Liver (tissue), 9 donors: ENCODE results near the gene RELN. TPM values are rescaled to one million over a fixed set of nuclear protein-coding genes. Genes with fewer than 3 reads are reported as not detected.

Source experiments
- DNase-seq: peaks from one replicate; pipeline ENCODE4 v3.0.0-alpha.2; 2017; ENCODE audit warnings: low spot score
- H3K27ac ChIP-seq, 2 donors: one replicate each; pipeline ENCODE4 v1.7.0; 2013; ENCODE audit warnings: inconsistent platforms in 2 of 2, low read length in 2 of 2, control low read depth in 1 of 2, low read depth in 1 of 2, mild to moderate bottlenecking in 1 of 2
- H3K27me3 ChIP-seq, 4 donors: one replicate each; pipeline versions ENCODE4 v1.6.1 to v1.7.0; 2013; ENCODE audit warnings: low read length in 3 of 4, inconsistent platforms in 1 of 4, mild to moderate bottlenecking in 1 of 4, moderate library complexity in 1 of 4; ENCODE audit not compliant: control insufficient read depth in 4 of 4, insufficient read depth in 4 of 4
- H3K36me3 ChIP-seq, 4 donors: one replicate each; pipeline versions ENCODE4 v1.6.1 to v1.7.0; 2013; ENCODE audit warnings: low read length in 3 of 4, mild to moderate bottlenecking in 3 of 4, low read depth in 1 of 4, moderate library complexity in 1 of 4; ENCODE audit not compliant: control insufficient read depth in 4 of 4, insufficient read depth in 3 of 4
- H3K4me1 ChIP-seq, 4 donors: one replicate each; pipeline versions ENCODE4 v1.6.1 to v1.7.0; 2013; ENCODE audit warnings: low read length in 3 of 4, mild to moderate bottlenecking in 3 of 4, moderate library complexity in 1 of 4; ENCODE audit not compliant: control insufficient read depth in 4 of 4, insufficient read depth in 4 of 4
- H3K4me3 ChIP-seq, 3 donors: one replicate each; pipeline versions ENCODE4 v1.6.1 to v1.7.0; 2013; ENCODE audit warnings: low read length in 3 of 3, control low read depth in 1 of 3, low read depth in 1 of 3, mild to moderate bottlenecking in 1 of 3
- H3K9ac ChIP-seq, 2 donors: one replicate each; pipeline ENCODE4 v1.7.0; 2013; ENCODE audit warnings: low read length in 2 of 2, mild to moderate bottlenecking in 2 of 2, moderate library complexity in 2 of 2, control low read depth in 1 of 2, low read depth in 1 of 2
- H3K9me3 ChIP-seq, 4 donors: one replicate each; pipeline versions ENCODE4 v1.6.1 to v1.7.0; 2013; ENCODE audit warnings: low read length in 3 of 4; ENCODE audit not compliant: control insufficient read depth in 4 of 4
- ATF3 ChIP-seq: IDR thresholded peaks from 2 replicates; pipeline ENCODE4 v1.6.1; 2016; ENCODE audit warnings: antibody characterized with exemption
- FOXA2 ChIP-seq: IDR thresholded peaks from 2 replicates; pipeline ENCODE4 v1.6.1; 2016; ENCODE audit warnings: antibody characterized with exemption
- GABPA ChIP-seq, 2 donors: IDR thresholded peaks in 1 of 2; conservative IDR thresholded peaks in 1 of 2; 2 replicates each; pipeline ENCODE4 v1.6.1; 2016; ENCODE audit warnings: antibody characterized with exemption in 2 of 2, mild to moderate bottlenecking in 1 of 2, moderate library complexity in 1 of 2
- JUND ChIP-seq, 2 donors: IDR thresholded peaks; 2 replicates each; pipeline ENCODE4 v1.6.1; 2016; ENCODE audit warnings: antibody characterized with exemption in 2 of 2
- NR2F2 ChIP-seq: IDR thresholded peaks from 2 replicates; pipeline ENCODE4 v1.6.1; 2016; ENCODE audit warnings: antibody characterized with exemption
- RAD21 ChIP-seq, 2 donors: IDR thresholded peaks; 2 replicates each; pipeline ENCODE4 v1.6.1; 2016; ENCODE audit warnings: antibody characterized with exemption in 2 of 2, mild to moderate bottlenecking in 2 of 2
- REST ChIP-seq: IDR thresholded peaks from 2 replicates; pipeline ENCODE4 v1.6.1; 2016; ENCODE audit warnings: antibody characterized with exemption, mild to moderate bottlenecking
- RXRA ChIP-seq, 2 donors: IDR thresholded peaks; 2 replicates each; pipeline ENCODE4 v1.6.1; 2017 to 2018; ENCODE audit warnings: antibody characterized with exemption in 2 of 2, mild to moderate bottlenecking in 1 of 2
- SP1 ChIP-seq: IDR thresholded peaks from 2 replicates; pipeline ENCODE4 v1.6.1; 2018; ENCODE audit warnings: antibody characterized with exemption, mild to moderate bottlenecking
- TAF1 ChIP-seq: conservative IDR thresholded peaks from 2 replicates; pipeline ENCODE4 v1.6.1; 2016; ENCODE audit warnings: antibody characterized with exemption, mild to moderate bottlenecking
- YY1 ChIP-seq: IDR thresholded peaks from 2 replicates; pipeline ENCODE4 v1.6.1; 2016; ENCODE audit warnings: antibody characterized with exemption, mild to moderate bottlenecking
- ZBTB33 ChIP-seq: IDR thresholded peaks from 2 replicates; pipeline ENCODE4 v1.6.1; 2016; ENCODE audit warnings: antibody characterized with exemption
- WGBS: extraction: QIAGEN DNeasy Blood & Tissue Kit; methylation state at CpG from one replicate; pipeline ENCODE4 v1.1.7; 2013; 5-methylcytosine and 5-hydroxymethylcytosine counted together
- polyA plus RNA-seq, 2 donors: library from polyadenylated mRNA; stranded (reverse) in 1 of 2; unstranded in 1 of 2; fragments of 200-250 nt in 1 of 2; fragments of >200 nt in 1 of 2; fragmentation: Nextera tagmentation in 1 of 2; extraction: Ambion mirVana in 1 of 2; gene quantifications; one replicate each; pipeline versions ENCODE4 v1.2.1 to v1.2.3, GENCODE V29; 2013 to 2015
- total RNA-seq, 2 donors: library from RNA; depleted of rRNA; stranded (reverse); fragments of >200 nt; gene quantifications; one replicate each; pipeline ENCODE4 v1.2.3, GENCODE V29; 2014
- donor health status: healthy.
- donor health status: healthy.
- donor health status: healthy.
- donor health status: healthy.
- donor health status: healthy.

RELN gene
- total and polyA plus RNA-seq, 4 donors: 10.0 to 69.8 (median 28.4) TPM

- no peak overlapping the region for H3K27ac ChIP-seq
- H3K4me1 ChIP-seq: no peaks in the 10 kb centered on the region
- WGBS: 75% methylated on average over 3 of the region's 3 CpGs
- peaks cover 0 to 4% (median 0%) of the 10 kb centered on the region in 4 donors for H3K27me3 ChIP-seq
- H3K9ac ChIP-seq: no peak overlapping the region
- H3K36me3 ChIP-seq: no peaks in the 10 kb centered on the region
- TF ChIP-seq RXRA (IDR thresholded peaks at IDR 0.05): no peak
- TF ChIP-seq SP1: no peak
- no peak for TF ChIP-seq RAD21 (IDR thresholded peaks at IDR 0.05)
- TF ChIP-seq ATF3: no peak
- TF ChIP-seq REST: no peak
- no peak overlapping the region for H3K4me3 ChIP-seq
- H3K9me3 ChIP-seq: no peaks in the 10 kb centered on the region
- no peak for DNase-seq
These were observed 271.9 kb downstream of the RELN start for GRCh38 chr7:103717574-103717973.

DNA sequence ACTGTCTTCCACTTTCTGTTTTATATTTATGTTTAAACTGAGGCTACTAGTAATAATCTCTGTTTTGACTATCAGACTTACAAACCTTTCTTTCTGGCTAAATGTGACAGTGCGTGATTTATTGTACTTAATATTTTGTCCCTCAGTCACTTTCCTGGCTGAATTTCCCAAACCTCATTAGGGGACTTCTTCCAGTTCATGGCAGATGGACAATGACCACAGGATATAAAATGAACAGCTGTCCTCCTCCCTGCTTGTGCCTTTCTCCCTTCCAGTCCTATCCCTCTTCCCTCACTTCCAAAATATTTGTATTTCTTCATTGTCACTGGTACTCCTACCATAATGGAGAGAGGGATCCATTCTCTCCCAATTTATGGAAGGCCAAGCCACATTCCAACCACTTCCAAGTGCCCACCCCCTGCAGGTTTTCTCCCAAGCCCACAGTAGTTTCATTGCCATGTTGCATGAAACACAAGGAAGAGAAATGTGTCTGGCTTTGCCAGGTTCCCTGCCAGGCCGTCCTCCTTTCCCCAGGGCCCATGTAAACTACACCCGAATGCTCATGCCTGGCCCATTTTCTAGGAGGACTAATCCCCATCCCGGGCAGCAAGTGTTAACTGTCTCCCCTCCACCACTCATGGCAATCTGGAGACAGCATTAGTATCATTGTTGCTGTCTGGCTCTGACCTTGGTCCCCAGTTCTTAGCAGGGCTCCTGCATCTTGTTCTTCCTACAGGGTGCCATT, 273.9 kb downstream of the RELN start:
- Histone ChIP-seq H3K4me1 (no peaks in the 10 kb centered on the region), H3K27me3 (peaks cover 0 to 4% (median 0%) of the 10 kb centered on the region in 4 donors), H3K9ac (no peak overlapping the region), H3K4me3 (no peak overlapping the region), H3K9me3 (no peaks in the 10 kb centered on the region), H3K27ac (no peak overlapping the region), H3K36me3 (no peaks in the 10 kb centered on the region)
- no peak for DNase-seq
- 91% methylated on average over 4 of the region's 4 CpGs for WGBS
- TF ChIP-seq GABPA (IDR thresholded peaks at IDR 0.05 in 1 of 2, conservative IDR thresholded peaks at IDR 0.05 in 1 of 2): no peak
- no peak for TF ChIP-seq JUND (IDR thresholded peaks at IDR 0.05)
- no peak for TF ChIP-seq TAF1
- no peak for TF ChIP-seq RXRA (IDR thresholded peaks at IDR 0.05)
- no peak for TF ChIP-seq REST
- no peak for TF ChIP-seq YY1
- no peak for TF ChIP-seq ZBTB33
- TF ChIP-seq NR2F2: no peak
- no peak for TF ChIP-seq FOXA2
